K562 (cell line): ENCODE results near the gene PLPP1.

Source experiments
- POLR2A ChIP-seq: fragments of 450-650 bp; conservative IDR thresholded peaks from 2 replicates; pipeline ENCODE4 v1.6.1; 2016
- RERE ChIP-seq: sonication (generic); formaldehyde crosslinking; IDR thresholded peaks from 2 replicates; pipeline ENCODE4 v1.8.0; 2023; ENCODE audit warnings: missing genetic modification reagents, mild to moderate bottlenecking, borderline replicate concordance
- ZNF263 ChIP-seq: sonication (generic); formaldehyde crosslinking; IDR thresholded peaks from 2 replicates; pipeline ENCODE4 v1.8.0; 2022; ENCODE audit warnings: mild to moderate bottlenecking, missing genetic modification reagents, borderline replicate concordance
- ZNF274 ChIP-seq: IDR thresholded peaks from 2 replicates; pipeline ENCODE4 v1.6.1; 2011; ENCODE audit warnings: low read depth, mild to moderate bottlenecking, low read length, moderate library complexity, borderline replicate concordance
- TF ChIP-seq, protein P1 (sequence below), 3 experiments: IDR thresholded peaks in 2 of 3; conservative IDR thresholded peaks in 1 of 3; 2 replicates each; pipeline ENCODE4 v1.5.1; 2011 to 2012; ENCODE audit warnings: low read length in 3 of 3, mild to moderate bottlenecking in 3 of 3, control low read depth in 2 of 3, improper control_type of control experiment in 1 of 3, inconsistent platforms in 1 of 3, low read depth in 1 of 3, mixed read lengths in 1 of 3, moderate library complexity in 1 of 3; ENCODE audit not compliant: insufficient read depth in 2 of 3

DNA sequence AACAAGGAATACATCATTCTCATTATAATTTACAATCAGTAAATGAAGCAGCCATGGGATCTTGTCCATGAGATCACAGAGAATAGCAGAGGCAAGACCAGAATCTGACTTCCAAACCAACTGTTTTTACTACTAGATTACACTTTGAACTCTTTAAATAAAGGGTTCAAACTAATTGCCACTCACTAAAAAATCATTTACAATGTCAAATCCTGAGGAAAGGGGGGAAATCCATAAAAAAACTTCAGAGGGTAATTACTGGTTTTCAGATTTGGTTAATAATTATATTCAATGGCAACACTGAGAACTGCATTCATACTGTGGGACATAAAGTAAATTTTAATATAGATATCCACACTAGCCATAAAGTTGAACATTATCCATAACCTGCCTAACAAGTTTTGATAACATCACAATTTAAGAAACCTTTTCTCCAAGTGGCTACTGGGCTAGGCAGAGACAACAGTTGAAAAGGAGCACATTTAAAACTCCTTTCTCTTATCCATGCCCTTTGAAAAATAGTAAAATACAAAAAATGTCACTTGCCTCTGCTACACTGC is 15.9 kb downstream of the PLPP1 start:
- TF ChIP-seq ZNF263 (CRISPR knock-in tag) (no peak), RERE (CRISPR knock-in tag) (no peak), ZNF274 (no peak), POLR2A (no peak)
- TF ChIP-seq, protein P1, sequence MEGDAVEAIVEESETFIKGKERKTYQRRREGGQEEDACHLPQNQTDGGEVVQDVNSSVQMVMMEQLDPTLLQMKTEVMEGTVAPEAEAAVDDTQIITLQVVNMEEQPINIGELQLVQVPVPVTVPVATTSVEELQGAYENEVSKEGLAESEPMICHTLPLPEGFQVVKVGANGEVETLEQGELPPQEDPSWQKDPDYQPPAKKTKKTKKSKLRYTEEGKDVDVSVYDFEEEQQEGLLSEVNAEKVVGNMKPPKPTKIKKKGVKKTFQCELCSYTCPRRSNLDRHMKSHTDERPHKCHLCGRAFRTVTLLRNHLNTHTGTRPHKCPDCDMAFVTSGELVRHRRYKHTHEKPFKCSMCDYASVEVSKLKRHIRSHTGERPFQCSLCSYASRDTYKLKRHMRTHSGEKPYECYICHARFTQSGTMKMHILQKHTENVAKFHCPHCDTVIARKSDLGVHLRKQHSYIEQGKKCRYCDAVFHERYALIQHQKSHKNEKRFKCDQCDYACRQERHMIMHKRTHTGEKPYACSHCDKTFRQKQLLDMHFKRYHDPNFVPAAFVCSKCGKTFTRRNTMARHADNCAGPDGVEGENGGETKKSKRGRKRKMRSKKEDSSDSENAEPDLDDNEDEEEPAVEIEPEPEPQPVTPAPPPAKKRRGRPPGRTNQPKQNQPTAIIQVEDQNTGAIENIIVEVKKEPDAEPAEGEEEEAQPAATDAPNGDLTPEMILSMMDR (IDR thresholded peaks at IDR 0.05 in 2 of 3, conservative IDR thresholded peaks at IDR 0.05 in 1 of 3; ENCODE audit: insufficient read depth in 2 of 3, low read depth in 1 of 3, low read length in 3 of 3), result no peak
